22Rv1 (cell line): ENCODE measurements around the gene CUX1.

Experiments used
- H3K27ac ChIP-seq: fragments of 450-650 bp; 2 replicates; pipeline ENCODE4 v1.5.1; 2017
- ZFX ChIP-seq: fragments of 450-650 bp; IDR thresholded peaks from 2 replicates; pipeline ENCODE4 v1.6.1; 2017; ENCODE audit warnings: antibody characterized with exemption, borderline replicate concordance
- TF ChIP-seq, protein P1 (sequence below): fragments of 450-650 bp; IDR thresholded peaks from 2 replicates; pipeline ENCODE4 v1.5.1; 2017; ENCODE audit warnings: mild to moderate bottlenecking

The CUX1 gene, protein sequence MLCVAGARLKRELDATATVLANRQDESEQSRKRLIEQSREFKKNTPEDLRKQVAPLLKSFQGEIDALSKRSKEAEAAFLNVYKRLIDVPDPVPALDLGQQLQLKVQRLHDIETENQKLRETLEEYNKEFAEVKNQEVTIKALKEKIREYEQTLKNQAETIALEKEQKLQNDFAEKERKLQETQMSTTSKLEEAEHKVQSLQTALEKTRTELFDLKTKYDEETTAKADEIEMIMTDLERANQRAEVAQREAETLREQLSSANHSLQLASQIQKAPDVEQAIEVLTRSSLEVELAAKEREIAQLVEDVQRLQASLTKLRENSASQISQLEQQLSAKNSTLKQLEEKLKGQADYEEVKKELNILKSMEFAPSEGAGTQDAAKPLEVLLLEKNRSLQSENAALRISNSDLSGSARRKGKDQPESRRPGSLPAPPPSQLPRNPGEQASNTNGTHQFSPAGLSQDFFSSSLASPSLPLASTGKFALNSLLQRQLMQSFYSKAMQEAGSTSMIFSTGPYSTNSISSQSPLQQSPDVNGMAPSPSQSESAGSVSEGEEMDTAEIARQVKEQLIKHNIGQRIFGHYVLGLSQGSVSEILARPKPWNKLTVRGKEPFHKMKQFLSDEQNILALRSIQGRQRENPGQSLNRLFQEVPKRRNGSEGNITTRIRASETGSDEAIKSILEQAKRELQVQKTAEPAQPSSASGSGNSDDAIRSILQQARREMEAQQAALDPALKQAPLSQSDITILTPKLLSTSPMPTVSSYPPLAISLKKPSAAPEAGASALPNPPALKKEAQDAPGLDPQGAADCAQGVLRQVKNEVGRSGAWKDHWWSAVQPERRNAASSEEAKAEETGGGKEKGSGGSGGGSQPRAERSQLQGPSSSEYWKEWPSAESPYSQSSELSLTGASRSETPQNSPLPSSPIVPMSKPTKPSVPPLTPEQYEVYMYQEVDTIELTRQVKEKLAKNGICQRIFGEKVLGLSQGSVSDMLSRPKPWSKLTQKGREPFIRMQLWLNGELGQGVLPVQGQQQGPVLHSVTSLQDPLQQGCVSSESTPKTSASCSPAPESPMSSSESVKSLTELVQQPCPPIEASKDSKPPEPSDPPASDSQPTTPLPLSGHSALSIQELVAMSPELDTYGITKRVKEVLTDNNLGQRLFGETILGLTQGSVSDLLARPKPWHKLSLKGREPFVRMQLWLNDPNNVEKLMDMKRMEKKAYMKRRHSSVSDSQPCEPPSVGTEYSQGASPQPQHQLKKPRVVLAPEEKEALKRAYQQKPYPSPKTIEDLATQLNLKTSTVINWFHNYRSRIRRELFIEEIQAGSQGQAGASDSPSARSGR (N-terminal part only)

DNA sequence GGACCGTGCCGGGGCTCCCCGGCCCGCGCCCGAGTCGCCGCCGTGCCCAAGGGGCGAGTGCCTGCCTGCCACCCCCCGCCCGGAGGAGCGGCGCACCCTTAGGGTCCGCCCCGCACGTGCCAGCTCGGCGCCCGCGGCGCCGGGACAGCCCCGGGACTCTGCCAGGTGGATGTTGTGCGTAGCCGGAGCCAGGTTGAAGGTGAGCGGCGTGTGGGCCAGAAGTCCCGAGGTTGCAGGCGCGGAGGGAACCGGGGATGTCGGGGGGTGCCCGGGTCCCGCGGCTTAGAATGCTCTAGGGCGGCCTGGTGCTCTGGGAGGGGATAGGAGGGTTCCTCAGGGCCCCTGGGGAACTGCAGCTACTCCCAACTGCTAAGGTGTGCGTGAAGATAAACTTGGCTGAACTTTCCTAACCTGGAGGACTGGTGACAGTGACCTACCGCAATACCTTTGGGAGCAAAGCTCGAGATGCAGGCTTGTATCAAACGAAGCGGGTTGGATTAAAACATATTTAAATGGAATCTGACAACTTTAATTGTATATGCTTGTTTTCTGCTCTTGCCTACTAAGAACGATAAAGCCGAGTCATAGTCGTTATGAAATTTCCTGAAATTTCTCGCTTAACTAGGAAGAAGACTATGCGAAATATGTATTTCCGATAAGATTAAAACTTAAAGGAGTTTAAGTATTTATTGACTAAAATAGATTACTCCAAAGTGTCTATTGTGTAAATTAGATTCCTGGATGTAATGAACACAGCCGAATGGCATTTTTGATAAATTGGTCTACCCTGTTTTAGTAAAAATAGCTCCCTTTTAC lies at the start of gene CUX1:
TSS of gene CUX1 (plus strand) at position 156 of the 816 bp plus-strand sequence. CDS start at position 170, 14 bp downstream.
- no peak for TF ChIP-seq ZFX
- TF ChIP-seq, protein P1, sequence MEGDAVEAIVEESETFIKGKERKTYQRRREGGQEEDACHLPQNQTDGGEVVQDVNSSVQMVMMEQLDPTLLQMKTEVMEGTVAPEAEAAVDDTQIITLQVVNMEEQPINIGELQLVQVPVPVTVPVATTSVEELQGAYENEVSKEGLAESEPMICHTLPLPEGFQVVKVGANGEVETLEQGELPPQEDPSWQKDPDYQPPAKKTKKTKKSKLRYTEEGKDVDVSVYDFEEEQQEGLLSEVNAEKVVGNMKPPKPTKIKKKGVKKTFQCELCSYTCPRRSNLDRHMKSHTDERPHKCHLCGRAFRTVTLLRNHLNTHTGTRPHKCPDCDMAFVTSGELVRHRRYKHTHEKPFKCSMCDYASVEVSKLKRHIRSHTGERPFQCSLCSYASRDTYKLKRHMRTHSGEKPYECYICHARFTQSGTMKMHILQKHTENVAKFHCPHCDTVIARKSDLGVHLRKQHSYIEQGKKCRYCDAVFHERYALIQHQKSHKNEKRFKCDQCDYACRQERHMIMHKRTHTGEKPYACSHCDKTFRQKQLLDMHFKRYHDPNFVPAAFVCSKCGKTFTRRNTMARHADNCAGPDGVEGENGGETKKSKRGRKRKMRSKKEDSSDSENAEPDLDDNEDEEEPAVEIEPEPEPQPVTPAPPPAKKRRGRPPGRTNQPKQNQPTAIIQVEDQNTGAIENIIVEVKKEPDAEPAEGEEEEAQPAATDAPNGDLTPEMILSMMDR: no peak
- no peak within 1 kb of the TSS for H3K27ac ChIP-seq

DNA sequence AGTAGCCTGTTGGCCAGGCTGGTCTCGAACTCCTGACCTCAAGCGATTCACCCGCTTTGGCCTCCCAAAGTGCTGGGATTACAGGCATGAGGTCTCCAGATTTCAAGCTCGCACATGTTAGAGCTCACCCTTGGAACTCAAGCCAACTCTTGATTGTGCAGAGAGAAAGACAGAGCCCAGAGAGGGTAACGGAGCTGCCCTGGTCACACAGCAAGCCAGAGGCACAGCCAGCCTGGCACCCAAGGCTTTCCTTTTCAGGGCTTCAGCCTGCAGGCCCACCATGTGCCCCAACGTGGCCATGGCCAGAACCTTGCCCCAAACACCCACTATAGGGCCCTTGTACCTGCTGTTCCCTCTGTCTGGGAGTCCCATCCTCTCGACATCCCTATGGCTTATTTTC lies 49.1 kb upstream of the CUX1 start:
- TF ChIP-seq, protein P1: no peak
- TF ChIP-seq ZFX: no peak
- H3K27ac ChIP-seq: no peak overlapping the region

DNA sequence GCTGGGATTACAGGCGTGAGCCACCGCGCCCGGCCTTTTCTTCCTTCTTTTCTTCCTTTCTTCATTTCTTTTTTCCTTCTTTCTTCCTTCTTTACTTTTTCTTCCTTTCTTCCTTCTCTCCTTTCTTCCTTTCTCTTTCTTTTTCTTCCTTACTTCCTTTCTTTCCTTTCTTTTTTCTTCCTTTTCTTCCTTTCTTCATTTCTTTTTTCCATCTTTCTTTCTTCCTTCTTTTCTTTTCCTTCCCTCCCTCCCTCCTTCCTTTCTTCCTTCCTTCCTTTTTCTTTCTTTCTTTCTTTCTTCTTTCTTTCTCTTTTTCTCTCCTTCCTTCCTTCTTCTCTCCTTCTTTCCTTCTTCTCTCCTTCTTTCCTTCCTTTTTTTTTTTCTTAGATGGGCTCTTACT lies 47.0 kb upstream of the CUX1 start:
- no peak overlapping the region for H3K27ac ChIP-seq
- TF ChIP-seq, protein P1: no peak
- TF ChIP-seq ZFX: no peak

DNA sequence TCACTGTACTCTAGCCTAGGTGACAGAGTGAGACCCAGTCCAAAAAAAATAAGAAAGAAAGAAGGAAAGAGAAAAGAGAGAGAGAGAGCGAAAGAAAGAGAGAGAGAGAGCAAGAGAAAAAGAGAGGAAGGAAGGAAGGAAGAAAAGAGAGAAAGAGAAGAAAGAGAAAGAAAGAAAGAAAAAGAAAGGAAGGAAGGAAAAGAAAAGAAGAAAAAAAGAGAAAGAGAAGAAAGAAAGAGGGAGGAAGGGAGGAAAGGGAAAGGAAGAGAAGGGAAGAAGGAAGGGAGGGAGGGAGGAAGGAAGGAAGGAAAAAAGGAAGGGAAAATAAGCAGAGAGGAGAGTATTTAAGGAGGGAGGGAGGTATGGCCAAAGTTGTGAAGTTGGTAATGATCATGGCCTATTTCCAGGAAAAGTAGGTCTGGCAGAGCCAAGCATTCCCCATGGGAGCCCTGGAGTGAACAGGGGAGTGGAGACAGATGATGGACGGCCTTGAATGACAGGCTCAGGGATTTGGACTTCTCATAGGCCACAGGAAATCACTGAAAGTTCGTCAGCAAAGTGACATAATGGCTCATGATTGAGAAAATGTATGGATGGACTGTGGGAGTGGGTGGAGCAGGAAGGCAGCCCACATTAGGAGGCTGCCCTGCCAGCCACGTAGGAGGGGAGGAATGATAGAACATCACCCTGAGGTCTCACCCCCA lies 44.8 kb upstream of the CUX1 start:
- TF ChIP-seq, protein P1: no peak
- TF ChIP-seq ZFX: no peak
- H3K27ac ChIP-seq: no peak overlapping the region

DNA sequence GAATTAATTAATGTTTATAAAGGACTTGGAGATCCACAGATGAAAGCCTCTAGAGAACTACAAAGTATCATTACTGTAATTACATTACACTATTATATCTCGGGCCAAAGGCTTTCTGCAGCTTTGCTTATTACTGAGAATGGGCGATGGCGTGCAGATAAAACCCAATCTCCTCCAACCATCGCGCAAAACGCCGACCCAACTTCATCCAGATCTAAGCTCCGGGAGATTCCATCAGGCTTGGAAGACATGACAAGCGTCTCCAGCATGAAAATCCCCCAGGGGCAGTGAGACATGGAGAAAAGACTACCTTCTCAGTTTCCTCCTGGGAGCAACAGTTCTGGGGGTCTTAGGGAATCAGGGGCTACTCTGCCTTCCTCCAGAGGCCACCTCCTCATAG lies 42.2 kb upstream of the CUX1 start:
- no peak overlapping the region for H3K27ac ChIP-seq
- no peak for TF ChIP-seq ZFX
- TF ChIP-seq, protein P1: no peak
